Stimulated activated naive CD4-positive, alpha-beta T cell (primary cell): Measurements from ENCODE around the gene TMEM143.
A peak's percentile ranks its signal among the peaks of the same experiment; 100 is the strongest.
"Not testable (repeated sequence)": the region's sequence is repeated elsewhere in the genome, so short reads cannot be mapped to it uniquely, and the experiment has no call there.

Experiments
- DNase-seq, 6 experiments: peaks; one replicate each; lab custom pipeline; 2025; lab: John Stamatoyannopoulos, UW

Gene TMEM143

GRCh38 chr19:48330012-48330681 lies 33.6 kb downstream of the TMEM143 start:
- DNase-seq = peak; percentile 76 to 91 (median 85)

GRCh38 chr19:48329167-48329891 lies 34.4 kb downstream of the TMEM143 start:
- DNase-seq = peak in 3 of 6 experiments; percentile 12 to 48 (median 18)

GRCh38 chr19:48325265-48325910 lies 38.4 kb downstream of the TMEM143 start, which contains the start of gene EMP3:
Gene EMP3, plus strand, starts transcription at chr19:48325552. Its CDS starts 1,293 bp downstream, at chr19:48326845.
- peak; percentile 66 to 85 (median 82) for DNase-seq

GRCh38 chr19:48321622-48322591 lies 41.8 kb downstream of the TMEM143 start:
- DNase-seq = peak; percentile 97 to 100 (median 99)

- DNase-seq = peak; percentile 87 to 97 (median 92)
Measured at GRCh38 chr19:48321372-48321621, 42.4 kb downstream of the TMEM143 start.

GRCh38 chr19:48319647-48320541 lies 43.8 kb downstream of the TMEM143 start:
- peak; percentile 46 to 78 (median 68) for DNase-seq

- DNase-seq = no peak
Measured at GRCh38 chr19:48318286-48318987, 45.3 kb downstream of the TMEM143 start.

GRCh38 chr19:48317708-48317960 lies 46.1 kb downstream of the TMEM143 start:
- not testable (repeated sequence) for DNase-seq

GRCh38 chr19:48315712-48316111 lies 48.0 kb downstream of the TMEM143 start:
- no peak for DNase-seq

- DNase-seq = no peak
Measured at GRCh38 chr19:48311384-48311783, 52.4 kb downstream of the TMEM143 start.

GRCh38 chr19:48310227-48310626 lies 53.5 kb downstream of the TMEM143 start:
- no peak for DNase-seq

- DNase-seq = not testable (repeated sequence)
Measured at GRCh38 chr19:48309731-48310130, 54.0 kb downstream of the TMEM143 start.

GRCh38 chr19:48308631-48309586 lies 54.8 kb downstream of the TMEM143 start:
- DNase-seq = no peak

- DNase-seq = no peak
Measured at GRCh38 chr19:48303866-48304265, 59.9 kb downstream of the TMEM143 start.

- DNase-seq = no peak
Measured at GRCh38 chr19:48303367-48303766, 60.4 kb downstream of the TMEM143 start.

- no peak for DNase-seq
Measured at GRCh38 chr19:48302600-48302959, 61.2 kb downstream of the TMEM143 start.

GRCh38 chr19:48301886-48302599 lies 61.7 kb downstream of the TMEM143 start:
- DNase-seq = no peak

- no peak for DNase-seq
Measured at GRCh38 chr19:48297975-48298374, 65.8 kb downstream of the TMEM143 start.
